Raji (cell line): Measurements from ENCODE around the gene PRKCE.

Source experiments
- POLR2A ChIP-seq: IDR thresholded peaks from 2 replicates; pipeline ENCODE4 v1.6.1; 2011; ENCODE audit warnings: low read depth, low read length, control low read depth; ENCODE audit not compliant: insufficient read depth

The PRKCE gene

DNA sequence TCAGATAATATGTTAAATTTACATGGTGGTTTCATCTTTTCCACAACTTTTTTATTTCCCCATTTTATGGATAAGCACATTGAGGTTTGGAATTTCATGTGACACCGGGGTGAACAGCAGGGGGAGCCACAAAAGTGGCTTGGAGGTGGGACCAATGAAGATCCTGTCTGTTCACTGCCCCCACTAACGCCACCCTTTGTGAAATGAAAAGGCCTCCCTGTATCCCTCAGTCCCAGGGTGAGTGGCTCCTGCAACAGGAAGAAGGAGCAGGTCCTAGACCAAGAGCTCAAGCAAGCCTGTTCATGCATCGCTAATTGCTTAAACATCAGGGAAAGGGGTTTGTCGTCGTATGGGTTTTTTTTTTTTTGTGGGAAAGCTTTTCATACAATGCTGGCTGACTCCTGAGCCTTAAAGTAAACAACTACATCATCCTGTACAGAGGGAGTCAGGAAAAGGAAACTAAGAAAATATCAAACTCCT lies 377.9 kb downstream of the PRKCE start:
- TF ChIP-seq POLR2A = no peak

- TF ChIP-seq POLR2A = no peak
These were observed 378.9 kb downstream of the PRKCE start for GRCh38 chr2:46030330-46030729.

DNA sequence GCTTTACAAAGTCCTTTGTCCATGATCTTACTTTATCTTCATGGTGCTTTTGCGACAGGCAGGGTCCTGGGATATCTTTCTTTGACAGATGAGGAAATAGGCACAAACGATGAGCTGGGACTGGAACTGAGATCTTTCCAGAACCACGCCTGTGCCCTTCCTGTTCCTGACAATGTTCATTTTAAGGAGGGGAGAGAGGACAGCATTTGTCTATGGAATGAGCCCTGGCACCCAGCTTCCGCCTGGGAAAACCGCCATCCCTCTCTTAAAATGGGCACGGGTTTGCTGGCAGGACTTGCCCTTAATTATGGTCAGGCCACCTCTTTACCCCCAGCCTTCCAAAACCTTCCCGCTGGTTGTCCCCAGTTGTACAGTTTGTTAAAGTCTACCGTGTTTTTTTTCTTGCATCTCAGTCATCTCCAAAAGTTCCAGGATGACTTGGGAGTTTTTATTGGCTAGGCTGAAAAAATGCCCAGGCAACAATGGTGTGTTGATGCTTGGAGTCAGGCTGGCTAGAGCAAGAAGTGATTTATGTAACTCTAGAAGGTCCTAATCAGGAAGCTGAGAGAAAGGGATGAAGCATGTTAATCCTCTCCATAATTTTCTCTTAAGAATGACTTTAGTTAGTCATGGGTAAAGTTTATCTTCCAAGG lies 380.8 kb downstream of the PRKCE start:
- no peak for TF ChIP-seq POLR2A

- TF ChIP-seq POLR2A = no peak
These were observed 381.5 kb downstream of the PRKCE start for GRCh38 chr2:46032996-46033395.

- TF ChIP-seq POLR2A = no peak
These were observed 383.1 kb downstream of the PRKCE start for GRCh38 chr2:46034535-46034934.

- TF ChIP-seq POLR2A = no peak
These were observed 385.5 kb downstream of the PRKCE start for GRCh38 chr2:46036929-46037328.

- TF ChIP-seq POLR2A = no peak
These were observed 388.2 kb downstream of the PRKCE start for GRCh38 chr2:46039543-46040303.

GRCh38 chr2:46040563-46041155 lies 389.2 kb downstream of the PRKCE start:
- TF ChIP-seq POLR2A = no peak

GRCh38 chr2:46041434-46041833 lies 390.0 kb downstream of the PRKCE start:
- no peak for TF ChIP-seq POLR2A

DNA sequence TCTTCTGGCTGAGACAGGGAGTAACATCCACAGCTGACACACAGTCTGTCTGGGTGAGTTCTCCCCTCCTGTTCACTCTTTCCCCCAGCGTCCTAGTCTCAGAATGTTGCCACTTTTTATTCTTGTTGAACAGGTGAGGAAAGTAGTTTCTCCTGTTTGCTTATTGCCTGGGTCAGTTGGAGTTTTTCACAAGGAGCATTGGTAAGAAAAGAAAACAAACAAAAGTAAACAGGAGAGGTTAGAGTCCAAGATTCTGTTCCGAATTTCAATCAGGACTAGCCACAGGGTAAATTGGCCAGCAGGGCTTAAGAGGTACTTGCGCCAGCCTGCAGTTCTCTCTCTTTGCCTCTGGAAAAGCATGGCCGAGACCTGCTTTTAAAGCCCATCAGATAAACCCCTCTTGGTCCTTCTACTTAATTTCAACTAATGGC lies 390.7 kb downstream of the PRKCE start:
- no peak for TF ChIP-seq POLR2A

GRCh38 chr2:46042711-46043110 lies 391.2 kb downstream of the PRKCE start:
- TF ChIP-seq POLR2A = no peak

- no peak for TF ChIP-seq POLR2A
These were observed 394.4 kb downstream of the PRKCE start for GRCh38 chr2:46045888-46046287.

DNA sequence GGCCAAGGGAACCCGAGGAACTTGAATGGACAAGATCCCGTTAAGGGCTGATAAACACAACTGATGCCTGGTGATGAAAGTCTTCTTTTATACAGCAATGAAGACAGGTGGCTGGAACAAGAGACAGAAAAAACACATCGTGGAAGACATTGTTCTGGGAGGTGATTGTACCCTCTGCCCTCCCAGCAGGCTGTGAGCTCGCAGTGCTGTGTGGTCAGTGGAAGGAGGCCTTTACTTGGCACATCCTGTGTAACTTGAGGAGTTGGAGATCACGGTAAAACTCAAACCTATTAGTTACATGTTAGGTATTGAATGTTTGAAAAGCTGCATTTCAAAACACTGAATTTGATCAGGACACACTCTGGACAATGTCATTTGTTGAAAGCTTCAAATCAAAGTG lies 395.8 kb downstream of the PRKCE start:
- TF ChIP-seq POLR2A = no peak

DNA sequence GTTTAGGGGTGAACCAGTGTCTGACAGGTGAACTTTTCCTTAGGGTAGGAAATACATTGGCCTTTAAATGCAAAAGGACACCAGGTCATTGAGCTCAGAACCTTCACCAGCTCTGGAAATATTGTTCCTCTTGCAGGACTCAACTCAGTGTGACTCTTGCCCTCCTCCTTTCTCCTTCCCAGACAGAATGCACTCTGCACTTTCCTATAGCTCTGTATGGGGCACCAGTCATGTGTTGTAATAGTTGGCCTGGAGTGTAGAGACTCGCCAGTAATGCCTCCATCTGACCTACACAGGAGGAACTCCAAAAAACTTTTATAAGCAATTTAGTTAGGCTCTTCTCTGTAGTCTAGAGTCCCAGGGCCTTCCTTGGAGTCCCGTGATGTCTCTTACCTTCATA lies 397.2 kb downstream of the PRKCE start:
- no peak for TF ChIP-seq POLR2A

GRCh38 chr2:46050027-46050426 lies 398.6 kb downstream of the PRKCE start:
- TF ChIP-seq POLR2A = no peak

- TF ChIP-seq POLR2A = no peak
These were observed 399.0 kb downstream of the PRKCE start for GRCh38 chr2:46050489-46050888.
